ENCODE data around the gene SMIM20.

DNA sequence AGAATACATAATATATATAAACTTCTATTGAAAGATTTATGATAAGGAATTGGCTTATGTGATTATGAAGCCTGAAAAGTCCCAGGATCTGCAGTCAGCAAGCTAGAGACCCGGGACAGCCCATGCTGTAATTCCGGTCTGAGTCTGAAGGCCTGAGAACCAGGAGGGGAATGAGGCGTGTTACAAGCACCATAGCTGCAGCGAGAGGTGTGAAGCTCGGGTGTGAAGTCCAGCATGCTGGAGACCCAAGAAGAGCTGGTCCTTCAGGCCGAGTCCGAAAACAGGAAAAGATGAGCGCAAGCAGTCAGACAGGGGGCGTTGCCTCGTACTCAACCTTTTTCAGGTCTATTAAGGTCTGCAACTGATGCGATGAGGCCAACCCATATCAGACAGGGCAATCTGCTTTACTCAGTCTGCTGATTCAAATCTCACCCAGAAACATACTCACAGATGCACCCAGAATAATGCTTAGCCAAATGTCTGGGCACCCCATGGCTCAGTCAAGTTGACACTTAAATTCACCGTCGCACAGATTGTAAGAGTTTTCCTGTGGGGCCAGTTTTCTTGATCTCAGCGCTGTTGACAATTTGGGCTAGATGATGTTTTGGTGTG is 40.4 kb downstream of the SMIM20 start:
- TF ChIP-seq, protein P1, sequence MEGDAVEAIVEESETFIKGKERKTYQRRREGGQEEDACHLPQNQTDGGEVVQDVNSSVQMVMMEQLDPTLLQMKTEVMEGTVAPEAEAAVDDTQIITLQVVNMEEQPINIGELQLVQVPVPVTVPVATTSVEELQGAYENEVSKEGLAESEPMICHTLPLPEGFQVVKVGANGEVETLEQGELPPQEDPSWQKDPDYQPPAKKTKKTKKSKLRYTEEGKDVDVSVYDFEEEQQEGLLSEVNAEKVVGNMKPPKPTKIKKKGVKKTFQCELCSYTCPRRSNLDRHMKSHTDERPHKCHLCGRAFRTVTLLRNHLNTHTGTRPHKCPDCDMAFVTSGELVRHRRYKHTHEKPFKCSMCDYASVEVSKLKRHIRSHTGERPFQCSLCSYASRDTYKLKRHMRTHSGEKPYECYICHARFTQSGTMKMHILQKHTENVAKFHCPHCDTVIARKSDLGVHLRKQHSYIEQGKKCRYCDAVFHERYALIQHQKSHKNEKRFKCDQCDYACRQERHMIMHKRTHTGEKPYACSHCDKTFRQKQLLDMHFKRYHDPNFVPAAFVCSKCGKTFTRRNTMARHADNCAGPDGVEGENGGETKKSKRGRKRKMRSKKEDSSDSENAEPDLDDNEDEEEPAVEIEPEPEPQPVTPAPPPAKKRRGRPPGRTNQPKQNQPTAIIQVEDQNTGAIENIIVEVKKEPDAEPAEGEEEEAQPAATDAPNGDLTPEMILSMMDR (conservative IDR thresholded peaks at IDR 0.05; ENCODE audit: low read depth, low read length), result no peak
- TF ChIP-seq EZH2phosphoT487 (IDR thresholded peaks at IDR 0.05; ENCODE audit: borderline replicate concordance, low read length), result no peak
